NCI-H460 (cell line): ENCODE measurements around the gene PDS5A. TPM values are rescaled to one million over a fixed set of nuclear protein-coding genes. Genes with fewer than 3 reads are reported as not detected.
A peak's percentile ranks its signal among the peaks of the same experiment; 100 is the strongest.
"Not testable (repeated sequence)": the region's sequence is repeated elsewhere in the genome, so short reads cannot be mapped to it uniquely, and the experiment has no call there.

Experiments
- DNase-seq: peaks from one replicate; pipeline ENCODE4 v3.0.0-alpha.2; 2016; ENCODE audit warnings: low read depth; ENCODE audit errors: extremely low read depth
- polyA plus RNA-seq: library from polyadenylated mRNA; depleted of rRNA; stranded (reverse); fragments of >200 nt; gene quantifications from 2 replicates; pipeline ENCODE4 v1.2.3, GENCODE V29; 2014; cell fraction: nucleus; rRNA removed
- total RNA-seq: library from RNA; depleted of rRNA; stranded (reverse); fragments of >200 nt; shearing (Covaris generic); gene quantifications from 2 replicates; pipeline ENCODE4 v1.2.3, GENCODE V29; 2014; rRNA removed

PDS5A gene, protein sequence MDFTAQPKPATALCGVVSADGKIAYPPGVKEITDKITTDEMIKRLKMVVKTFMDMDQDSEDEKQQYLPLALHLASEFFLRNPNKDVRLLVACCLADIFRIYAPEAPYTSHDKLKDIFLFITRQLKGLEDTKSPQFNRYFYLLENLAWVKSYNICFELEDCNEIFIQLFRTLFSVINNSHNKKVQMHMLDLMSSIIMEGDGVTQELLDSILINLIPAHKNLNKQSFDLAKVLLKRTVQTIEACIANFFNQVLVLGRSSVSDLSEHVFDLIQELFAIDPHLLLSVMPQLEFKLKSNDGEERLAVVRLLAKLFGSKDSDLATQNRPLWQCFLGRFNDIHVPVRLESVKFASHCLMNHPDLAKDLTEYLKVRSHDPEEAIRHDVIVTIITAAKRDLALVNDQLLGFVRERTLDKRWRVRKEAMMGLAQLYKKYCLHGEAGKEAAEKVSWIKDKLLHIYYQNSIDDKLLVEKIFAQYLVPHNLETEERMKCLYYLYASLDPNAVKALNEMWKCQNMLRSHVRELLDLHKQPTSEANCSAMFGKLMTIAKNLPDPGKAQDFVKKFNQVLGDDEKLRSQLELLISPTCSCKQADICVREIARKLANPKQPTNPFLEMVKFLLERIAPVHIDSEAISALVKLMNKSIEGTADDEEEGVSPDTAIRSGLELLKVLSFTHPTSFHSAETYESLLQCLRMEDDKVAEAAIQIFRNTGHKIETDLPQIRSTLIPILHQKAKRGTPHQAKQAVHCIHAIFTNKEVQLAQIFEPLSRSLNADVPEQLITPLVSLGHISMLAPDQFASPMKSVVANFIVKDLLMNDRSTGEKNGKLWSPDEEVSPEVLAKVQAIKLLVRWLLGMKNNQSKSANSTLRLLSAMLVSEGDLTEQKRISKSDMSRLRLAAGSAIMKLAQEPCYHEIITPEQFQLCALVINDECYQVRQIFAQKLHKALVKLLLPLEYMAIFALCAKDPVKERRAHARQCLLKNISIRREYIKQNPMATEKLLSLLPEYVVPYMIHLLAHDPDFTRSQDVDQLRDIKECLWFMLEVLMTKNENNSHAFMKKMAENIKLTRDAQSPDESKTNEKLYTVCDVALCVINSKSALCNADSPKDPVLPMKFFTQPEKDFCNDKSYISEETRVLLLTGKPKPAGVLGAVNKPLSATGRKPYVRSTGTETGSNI (N-terminal part only)
- total RNA-seq = 81.8 and 92.7 TPM in 2 replicates
- 29.2 and 37.8 TPM in 2 replicates for polyA plus RNA-seq

DNA sequence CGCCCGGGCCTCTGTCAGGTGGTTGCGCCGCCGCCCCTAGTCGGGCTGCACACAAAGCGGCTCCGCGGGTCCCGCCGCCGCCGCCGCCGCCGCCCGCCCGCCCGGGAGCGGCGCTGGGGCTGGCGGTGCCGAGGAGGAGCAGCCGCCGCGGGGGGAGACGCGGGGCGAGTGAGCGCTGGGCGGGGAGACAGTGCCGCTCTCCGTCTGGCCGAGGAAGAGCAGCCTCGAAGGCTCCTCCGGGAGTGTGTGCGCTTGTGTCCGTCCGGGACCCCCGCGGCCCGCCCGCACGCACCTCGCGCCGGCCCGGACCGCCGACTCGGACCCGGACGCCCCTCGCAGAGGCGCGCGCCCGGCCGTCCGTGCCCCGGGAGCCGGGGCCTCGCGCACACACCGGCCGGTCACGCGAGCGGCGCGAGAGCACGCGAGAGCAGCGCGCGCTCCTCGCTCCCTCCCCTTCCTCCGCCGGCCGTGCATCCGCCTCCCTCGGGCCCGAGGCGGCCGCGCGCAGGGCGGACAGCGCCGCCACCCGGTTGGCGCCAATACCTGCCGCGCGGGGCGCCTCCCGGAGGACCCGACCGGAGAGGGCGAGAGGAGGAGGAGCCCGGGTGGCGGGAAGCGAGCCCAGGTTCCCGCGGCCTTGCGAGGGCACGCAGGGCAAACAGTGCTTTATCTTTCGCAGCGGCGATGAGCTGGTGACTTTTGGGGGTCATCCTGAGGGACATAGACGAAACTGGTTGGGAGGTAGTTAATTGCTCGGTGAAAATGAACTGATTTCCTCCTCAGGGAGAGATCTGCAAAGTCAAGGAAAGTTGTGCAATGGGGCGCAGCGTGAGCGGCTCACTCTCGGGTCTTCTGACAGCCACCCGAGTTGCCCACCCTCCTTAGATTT is at the start of gene PDS5A:
Gene PDS5A, minus strand, starts transcription at position 423 of the 889 bp plus-strand sequence. CDS start 1,334 bp downstream, outside the sequence.
- peak; percentile 84 for DNase-seq

DNA sequence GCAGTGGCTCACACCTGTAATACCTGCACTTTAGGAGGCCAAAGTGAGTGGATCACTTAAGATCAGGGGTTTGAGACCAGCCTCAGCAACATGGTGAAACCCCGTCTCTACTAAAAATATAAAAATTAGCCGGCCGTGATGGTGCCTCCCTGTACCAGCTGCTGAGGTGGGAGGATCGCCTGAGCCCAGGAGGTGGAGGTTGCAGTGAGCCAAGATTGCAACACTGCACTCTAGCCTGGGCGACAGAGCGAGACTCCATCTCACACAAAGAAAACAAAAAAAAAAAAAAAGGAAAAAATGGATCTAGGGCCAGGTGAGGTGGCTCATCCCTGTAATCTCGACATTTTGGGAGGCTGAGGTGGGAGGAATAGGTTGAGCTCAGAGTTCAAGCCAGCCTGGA is 46.3 kb upstream of the PDS5A start:
- not testable (repeated sequence) for DNase-seq

DNA sequence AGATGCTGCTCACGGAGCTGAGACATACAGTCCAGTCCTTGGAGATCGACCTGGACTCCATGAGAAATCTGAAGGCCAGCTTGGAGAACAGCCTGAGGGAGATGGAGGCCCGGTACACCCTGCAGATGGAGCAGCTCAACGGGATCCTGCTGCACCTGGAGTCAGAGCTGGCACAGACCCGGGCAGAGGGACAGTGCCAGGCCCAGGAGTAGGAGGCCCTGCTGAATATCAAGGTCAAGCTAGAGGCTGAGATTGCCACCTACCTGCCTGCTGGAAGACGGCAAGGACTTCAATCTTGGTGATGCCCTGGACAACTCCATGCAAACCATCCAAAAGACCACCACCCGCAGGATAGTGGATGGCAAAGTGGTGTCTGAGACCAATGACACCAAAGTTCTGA is 43.4 kb upstream of the PDS5A start:
- DNase-seq = not testable (repeated sequence)

DNA sequence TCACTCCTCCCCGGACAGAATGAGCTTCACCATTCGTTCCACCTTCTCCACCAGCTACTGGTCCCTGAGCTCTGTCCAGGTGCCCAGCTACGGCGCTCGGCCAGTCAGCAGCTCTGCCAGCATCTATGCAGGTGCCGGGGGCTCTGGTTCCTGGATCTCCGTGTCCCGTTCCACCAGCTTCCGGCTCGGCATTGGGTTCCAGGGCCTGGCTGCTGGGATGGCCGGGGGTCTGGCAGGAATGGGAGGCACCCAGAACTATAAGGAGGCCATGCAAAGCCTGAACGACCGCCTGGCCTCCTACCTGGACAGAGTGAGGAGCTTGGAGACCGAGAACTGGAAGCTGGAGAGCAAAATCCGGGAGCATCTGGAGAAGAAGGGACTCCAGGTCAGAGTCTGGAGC is 42.5 kb upstream of the PDS5A start:
- DNase-seq = no peak

DNA sequence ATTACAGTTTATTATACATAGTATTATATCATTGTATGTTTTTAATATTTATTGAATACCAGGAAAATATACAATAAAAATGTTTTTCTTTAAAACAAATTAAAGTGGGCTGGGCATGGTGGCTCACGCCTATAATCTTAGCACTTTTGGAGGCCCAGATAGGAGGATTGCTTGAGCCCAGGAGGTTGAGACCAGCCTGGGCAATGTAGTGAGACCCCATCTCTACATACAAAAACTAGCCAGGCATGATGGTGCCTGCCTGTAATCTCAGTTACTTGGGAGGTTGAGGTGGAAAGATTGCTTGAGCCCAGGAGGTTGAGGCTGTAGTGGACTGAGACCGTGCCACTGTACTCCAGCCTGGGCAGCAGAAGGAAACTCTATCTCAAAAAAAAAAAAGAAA is 38.3 kb upstream of the PDS5A start:
- DNase-seq = no peak

DNA sequence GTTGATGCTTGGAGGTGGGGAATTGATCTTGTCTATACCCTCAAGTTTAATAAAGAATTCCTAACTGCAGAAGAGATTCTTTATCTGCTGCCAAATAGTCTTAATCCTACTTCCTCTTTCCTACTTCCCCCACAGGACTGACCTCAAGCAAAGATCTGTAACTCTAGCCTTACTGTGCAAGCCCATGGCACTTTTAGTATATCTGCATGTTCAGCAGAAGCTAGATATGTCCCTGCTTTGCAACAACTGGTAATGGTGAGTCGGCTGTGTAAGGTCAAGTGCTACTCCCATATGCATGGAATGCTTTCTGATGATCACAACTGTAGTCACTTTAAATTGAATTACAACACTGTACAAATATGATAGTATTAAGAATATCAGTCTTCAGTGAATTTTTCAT is 26.3 kb upstream of the PDS5A start:
- DNase-seq = no peak

DNA sequence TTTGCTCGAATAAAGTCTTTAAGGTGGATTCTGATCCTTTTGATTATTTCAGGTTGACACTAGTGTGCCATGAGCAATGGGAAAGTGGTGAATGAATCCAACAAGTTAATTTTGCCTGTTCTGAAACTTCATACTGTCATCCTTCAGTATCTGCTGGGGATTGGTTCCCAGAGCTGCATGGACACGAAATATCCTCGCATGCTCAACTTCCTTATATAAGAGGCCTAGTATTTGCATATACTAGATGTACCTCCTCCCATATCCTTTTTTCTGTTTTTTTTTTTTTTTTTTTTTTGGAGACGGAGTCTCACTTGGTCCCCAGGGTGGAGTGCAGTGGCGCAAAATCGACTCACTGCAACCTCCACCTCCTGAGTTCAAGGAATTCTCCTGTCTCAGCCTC is 23.0 kb upstream of the PDS5A start:
- no peak for DNase-seq

DNA sequence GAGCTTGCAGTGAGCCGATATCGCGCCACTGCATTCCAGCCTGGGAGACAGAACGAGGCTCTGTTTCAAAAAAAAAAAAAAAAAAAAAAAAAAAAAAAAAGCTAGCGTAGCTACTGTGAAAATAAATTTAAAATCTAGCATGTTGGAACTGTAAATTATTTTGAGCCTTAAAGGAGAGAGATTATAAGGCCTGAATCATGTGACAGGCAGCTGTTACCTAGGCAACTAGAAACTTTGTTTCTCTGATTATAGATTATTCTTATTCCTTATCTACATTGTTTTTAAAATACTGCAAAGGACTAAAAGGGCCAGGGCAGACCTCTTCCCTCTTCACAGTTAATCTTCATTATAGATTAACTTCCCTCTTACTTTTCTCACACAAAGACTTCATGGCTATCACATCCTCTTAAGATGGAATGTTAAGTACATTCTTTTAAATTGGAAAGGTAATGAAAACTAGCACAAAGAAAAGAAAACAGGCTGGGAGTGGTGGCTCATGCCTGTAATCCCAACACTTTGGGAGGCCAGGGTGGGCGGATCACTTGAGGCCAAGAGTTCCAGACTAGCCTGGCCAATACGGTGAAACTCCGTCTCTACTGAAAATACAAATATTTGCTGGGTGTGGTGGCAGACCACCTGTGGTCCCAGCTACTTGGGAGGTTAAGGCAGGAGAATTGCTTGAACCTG is 21.1 kb upstream of the PDS5A start:
- no peak for DNase-seq

DNA sequence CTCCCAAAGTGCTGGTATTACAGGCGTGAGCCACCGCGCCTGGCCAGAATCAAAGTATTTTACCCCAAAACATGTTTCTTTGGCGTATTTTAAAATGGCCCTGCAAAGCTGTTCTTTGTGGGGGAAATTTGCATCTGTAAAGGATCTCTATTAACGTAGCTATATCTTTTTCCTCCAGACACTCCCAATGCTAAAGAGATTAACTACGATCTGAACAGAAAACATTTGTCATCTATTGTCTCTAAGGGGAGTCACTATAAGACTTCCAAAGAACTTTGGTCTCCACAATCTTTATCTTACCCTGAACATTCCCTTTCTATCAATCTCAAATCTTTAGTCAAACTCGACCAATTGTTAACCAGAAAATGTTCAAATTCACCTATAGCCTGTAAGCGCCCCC is 19.1 kb upstream of the PDS5A start:
- DNase-seq = no peak

DNA sequence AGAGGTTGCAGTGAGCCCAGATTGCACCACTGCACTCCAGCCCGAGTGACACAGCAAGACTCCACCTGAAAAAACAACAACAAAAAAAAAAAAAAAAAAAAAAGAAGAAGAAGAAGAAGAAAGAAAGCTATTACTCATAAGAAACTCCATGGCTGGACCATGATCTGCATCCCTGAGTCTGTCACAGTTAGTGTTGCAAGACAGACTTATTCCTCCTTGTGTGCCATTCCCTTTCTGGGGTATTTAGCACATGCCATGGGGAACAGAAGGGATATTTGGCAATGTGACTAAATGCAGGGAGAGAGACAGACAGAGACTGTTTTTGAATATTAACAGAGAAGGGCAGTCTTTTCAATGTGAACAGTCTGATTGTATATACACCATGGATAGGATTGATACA is 16.7 kb upstream of the PDS5A start:
- DNase-seq = no peak

DNA sequence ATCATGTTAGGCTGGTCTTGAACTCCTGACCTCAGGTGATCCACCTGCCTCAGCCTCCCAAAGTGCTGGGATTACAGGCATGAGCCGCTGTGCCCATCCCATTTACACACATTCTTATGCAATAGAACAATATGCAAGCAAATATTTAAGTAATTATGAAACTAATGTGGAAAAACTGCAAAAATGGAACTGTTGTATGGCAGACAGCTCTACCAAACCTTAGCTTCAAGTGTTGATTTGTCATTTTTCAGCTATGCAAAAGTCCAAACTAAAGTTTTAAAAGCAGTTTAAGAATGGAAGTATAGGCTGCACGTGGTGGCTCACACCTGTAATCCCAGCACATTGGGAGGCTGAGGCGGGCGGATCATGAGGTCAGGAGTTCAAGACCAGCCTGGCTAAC is 11.7 kb upstream of the PDS5A start:
- not testable (repeated sequence) for DNase-seq

DNA sequence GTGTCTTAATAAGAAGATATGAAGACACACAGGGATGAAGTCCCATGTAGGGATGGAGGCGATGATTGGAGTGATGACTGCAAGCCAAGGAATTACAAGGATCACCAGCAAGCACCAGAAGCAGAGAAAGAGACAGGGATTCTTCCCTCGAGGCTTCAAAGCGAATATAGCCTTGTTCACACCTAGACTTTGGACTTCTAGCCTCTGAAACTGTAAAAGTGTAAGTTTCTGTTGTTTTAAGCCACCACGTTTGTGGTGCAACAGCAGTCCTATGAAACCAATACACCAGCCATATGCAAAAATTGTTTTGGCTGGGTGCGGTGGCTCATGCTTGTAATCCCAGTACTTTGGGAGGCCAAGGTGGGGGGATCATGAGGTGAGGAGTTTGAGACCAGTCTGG is 9.8 kb upstream of the PDS5A start:
- no peak for DNase-seq

DNA sequence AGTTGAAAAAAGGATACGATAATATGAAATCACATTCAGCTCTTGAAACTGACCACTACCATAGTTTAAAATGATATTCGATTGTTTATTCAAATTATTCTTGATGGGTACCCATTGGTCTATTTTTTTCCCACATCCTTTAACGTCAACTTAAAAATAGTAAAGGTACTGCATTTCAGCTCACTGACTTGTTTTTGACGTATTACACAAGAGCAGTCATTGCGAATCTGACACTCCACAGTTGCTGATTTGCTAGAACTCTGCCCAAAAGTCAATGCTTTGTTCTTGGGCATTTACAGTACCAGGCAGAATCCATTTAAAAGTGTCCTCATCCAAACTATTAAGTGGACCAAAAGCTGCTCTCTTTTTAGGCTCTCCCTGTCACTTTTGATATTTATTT is 1.2 kb upstream of the PDS5A start:
- DNase-seq = no peak

DNA sequence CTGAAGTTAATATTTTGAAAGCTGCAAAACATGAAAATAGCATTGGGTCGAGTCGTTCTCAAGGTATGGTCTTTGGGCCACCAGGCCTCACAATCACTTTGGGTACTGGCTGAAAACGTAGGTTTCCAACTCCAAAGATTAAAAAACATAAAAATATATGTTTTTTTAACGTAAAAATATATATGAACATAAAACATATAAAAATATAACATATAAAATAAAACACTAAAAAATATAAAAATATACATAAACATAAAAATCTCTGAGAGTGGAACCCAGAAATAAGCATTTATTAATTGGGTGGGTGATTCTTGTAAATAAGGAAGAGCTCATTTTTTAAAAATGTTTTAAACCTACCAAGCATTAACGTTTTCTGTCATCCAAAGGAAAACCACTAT is 666 bp upstream of the PDS5A start:
- DNase-seq = no peak

DNA sequence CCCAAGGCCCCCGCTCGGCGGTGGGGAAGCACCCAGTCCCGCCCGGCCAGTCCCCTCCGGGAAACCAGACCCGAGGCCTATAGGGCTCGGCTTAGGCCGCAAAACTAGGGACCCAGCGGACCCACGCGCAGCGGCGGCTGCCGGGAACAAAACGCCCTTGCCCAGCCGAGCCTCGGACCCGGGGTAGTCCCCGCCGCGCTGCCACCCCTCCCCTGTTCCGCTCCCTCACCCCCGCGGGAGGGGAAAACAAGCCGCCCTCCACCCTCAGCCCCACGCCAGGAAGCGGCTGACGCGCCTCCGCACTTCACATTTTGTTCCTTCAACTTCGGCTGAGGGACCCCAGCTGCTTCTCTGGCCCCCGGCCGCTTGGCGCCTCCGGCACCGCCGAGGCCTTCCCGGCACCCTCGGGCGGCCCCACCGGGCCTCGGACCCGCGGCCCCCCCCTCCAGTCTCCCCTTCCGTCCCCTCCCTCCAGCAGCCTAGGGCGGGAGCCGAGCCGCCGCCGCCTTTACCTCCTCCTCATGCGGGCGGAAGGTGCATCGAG is 694 bp downstream of the PDS5A start:
- peak; percentile 5 for DNase-seq

DNA sequence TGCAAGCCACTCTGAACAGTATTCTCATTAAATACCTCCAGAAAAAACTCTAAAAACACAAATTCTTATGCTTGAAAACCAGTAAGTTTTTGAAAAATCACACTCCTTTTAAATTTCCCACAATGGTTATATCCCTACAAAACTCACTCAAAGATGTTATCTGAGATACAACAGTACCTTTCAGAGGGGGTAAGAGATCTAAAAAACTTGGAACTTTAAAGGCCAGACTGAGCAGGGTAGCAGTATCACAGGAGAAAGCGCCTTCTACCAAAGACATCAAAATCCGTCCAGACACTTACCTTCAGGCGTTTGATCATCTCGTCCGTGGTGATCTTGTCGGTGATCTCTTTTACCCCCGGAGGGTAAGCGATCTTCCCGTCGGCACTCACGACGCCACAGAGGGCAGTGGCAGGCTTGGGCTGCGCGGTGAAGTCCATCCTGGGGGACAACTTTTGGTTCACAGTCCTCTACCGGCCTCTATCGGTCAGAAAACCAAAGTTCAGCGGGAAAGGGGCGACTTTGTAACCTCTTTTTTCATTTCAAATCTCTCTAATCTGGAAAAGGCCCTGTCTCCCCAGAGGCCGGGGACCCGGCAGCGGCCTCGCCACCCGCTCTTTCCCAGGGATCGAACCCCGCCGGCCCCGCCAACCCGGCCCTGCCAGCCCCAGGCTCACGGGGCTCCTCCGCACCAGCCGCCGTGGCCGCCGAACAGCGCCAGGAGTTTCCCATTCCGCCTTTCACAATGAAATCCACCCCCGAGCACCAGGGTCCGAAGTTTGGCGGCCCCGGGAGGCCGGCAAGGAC is 1.4 kb downstream of the PDS5A start:
- DNase-seq = peak; percentile 71

DNA sequence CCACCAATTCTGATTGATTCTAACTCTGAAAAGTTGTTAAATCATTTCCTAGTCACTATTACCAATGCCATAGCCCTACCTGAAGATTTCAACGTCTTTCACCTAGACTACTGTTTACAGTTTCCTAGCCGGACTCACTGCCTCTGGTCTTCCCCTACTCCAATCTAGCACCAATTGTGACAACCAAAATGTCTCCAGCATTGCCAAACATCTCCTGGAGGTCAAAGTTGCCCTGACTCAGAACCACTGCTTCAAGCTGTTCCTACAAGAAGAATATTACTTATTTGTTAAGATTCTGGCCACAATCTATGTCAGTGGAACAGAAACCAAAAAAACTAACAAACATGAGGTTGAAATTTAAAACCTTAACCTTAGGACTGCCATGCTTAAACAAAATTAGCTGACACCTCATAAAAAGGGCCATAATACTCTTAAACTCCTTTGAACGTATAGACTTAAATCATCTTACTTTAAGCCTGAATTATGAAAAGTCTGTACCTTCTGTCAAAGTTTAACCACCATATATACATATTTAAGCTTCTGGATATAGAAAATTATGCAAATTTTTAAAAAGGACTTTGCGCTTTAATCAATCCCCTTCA is 2.1 kb downstream of the PDS5A start:
- no peak for DNase-seq

DNA sequence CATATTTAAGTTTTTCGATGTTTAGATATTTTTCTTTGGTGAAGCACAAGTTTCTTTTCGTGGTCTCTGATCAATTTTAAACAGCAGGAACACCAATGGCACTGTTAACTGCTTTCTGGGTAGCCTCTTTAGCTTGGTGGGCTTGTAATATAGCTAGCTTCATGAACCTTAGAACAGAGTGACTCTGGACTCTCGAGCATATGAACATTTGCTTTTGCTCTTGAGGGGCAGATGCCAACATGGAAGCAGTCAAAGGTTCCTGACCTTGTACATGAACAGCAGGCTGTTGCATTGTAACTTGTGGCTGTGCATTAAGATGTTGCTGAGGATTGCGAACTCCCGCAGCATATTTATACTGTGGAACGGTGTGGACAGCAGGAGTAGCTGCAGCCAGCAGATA is 4.7 kb downstream of the PDS5A start:
- DNase-seq = not testable (repeated sequence)
